SK-N-SH treated with all-trans-retinoic acid at 6 μM for 48 hours (cell line): ENCODE data around the gene EFCAB12.

Experiments
- ATAC-seq: fragments of 200-7000 bp; cut with Tn5 transposase; 3 replicates; pipeline ENCODE4 v1.9.1; 2020; ENCODE audit warnings: mild to moderate bottlenecking, moderate library complexity
- ARNTL ChIP-seq: fragments of 450-650 bp; formaldehyde crosslinking; IDR thresholded peaks from 2 replicates; pipeline ENCODE4 v1.5.0; 2020; ENCODE audit warnings: low read depth, mild to moderate bottlenecking, moderate library complexity, borderline replicate concordance
- BACH2 ChIP-seq: fragments of 250-450 bp; sonication (Bioruptor Pico); IDR thresholded peaks from 2 replicates; pipeline ENCODE4 v1.9.0; 2021; ENCODE audit warnings: mild to moderate bottlenecking, borderline replicate concordance
- CSDC2 ChIP-seq: fragments of 250-450 bp; sonication (Bioruptor Pico); IDR thresholded peaks from 2 replicates; pipeline ENCODE4 v1.5.0; 2020; ENCODE audit warnings: mild to moderate bottlenecking, moderate library complexity
- CSRNP3 ChIP-seq: fragments of 250-450 bp; sonication (Bioruptor Pico); IDR thresholded peaks from 2 replicates; pipeline ENCODE4 v1.5.1; 2021; ENCODE audit warnings: mild to moderate bottlenecking, moderate library complexity
- ESRRG ChIP-seq: fragments of 250-450 bp; sonication (Bioruptor Pico); IDR thresholded peaks from 2 replicates; pipeline ENCODE4 v1.6.1; 2021; ENCODE audit warnings: mild to moderate bottlenecking
- GLIS3 ChIP-seq: fragments of 250-450 bp; sonication (Bioruptor Pico); IDR thresholded peaks from 2 replicates; pipeline ENCODE4 v1.5.0; 2020; ENCODE audit warnings: mild to moderate bottlenecking, moderate library complexity
- ISL1 ChIP-seq: fragments of 250-450 bp; sonication (Bioruptor Pico); IDR thresholded peaks from 2 replicates; pipeline ENCODE4 v2.1.2; 2022; ENCODE audit warnings: mild to moderate bottlenecking, moderate library complexity
- OSR1 ChIP-seq: fragments of 250-450 bp; sonication (Bioruptor Pico); IDR thresholded peaks from 2 replicates; pipeline ENCODE4 v1.8.0; 2022; ENCODE audit warnings: moderate library complexity, mild to moderate bottlenecking, inconsistent platforms
- PPARA ChIP-seq: fragments of 250-450 bp; sonication (Bioruptor Pico); IDR thresholded peaks from 2 replicates; pipeline ENCODE4 v1.5.0; 2020; ENCODE audit warnings: mild to moderate bottlenecking, borderline replicate concordance
- SNAI2 ChIP-seq: fragments of 250-450 bp; sonication (Bioruptor Pico); IDR thresholded peaks from 2 replicates; pipeline ENCODE4 v1.5.0; 2020; ENCODE audit warnings: mild to moderate bottlenecking, moderate library complexity
- TCF4 ChIP-seq: fragments of 250-450 bp; sonication (Bioruptor Pico); IDR thresholded peaks from 2 replicates; pipeline ENCODE4 v1.8.0; 2021; ENCODE audit warnings: mild to moderate bottlenecking, moderate library complexity, borderline replicate concordance
- TOX ChIP-seq: fragments of 250-450 bp; sonication (Bioruptor Pico); IDR thresholded peaks from 2 replicates; pipeline ENCODE4 v1.8.0; 2021; ENCODE audit warnings: mild to moderate bottlenecking, moderate library complexity, borderline replicate concordance
- ZC3H10 ChIP-seq: fragments of 250-450 bp; sonication (Bioruptor Pico); IDR thresholded peaks from 2 replicates; pipeline ENCODE4 v1.5.1; 2021; ENCODE audit warnings: mild to moderate bottlenecking, moderate library complexity
- ZFP3 ChIP-seq: fragments of 250-450 bp; sonication (Bioruptor Pico); IDR thresholded peaks from 2 replicates; pipeline ENCODE4 v1.5.0; 2020; ENCODE audit warnings: mild to moderate bottlenecking, moderate library complexity
- ZNF565 ChIP-seq: fragments of 450-650 bp; formaldehyde crosslinking; conservative IDR thresholded peaks from 2 replicates; pipeline ENCODE4 v1.5.0; 2020; ENCODE audit warnings: low read depth, mild to moderate bottlenecking, moderate library complexity
- ZNF70 ChIP-seq: fragments of 450-650 bp; formaldehyde crosslinking; IDR thresholded peaks from 2 replicates; pipeline ENCODE4 v1.5.0; 2020; ENCODE audit warnings: mild to moderate bottlenecking, moderate library complexity
- TF ChIP-seq, protein P1 (sequence below): fragments of 250-450 bp; sonication (Bioruptor Pico); IDR thresholded peaks from 2 replicates; pipeline ENCODE4 v1.8.0; 2021; ENCODE audit warnings: low read depth, mild to moderate bottlenecking, moderate library complexity, borderline replicate concordance
- TF ChIP-seq, protein P2 (sequence below): fragments of 250-450 bp; sonication (Bioruptor Pico); IDR thresholded peaks from 2 replicates; pipeline ENCODE4 v1.5.0; 2020; ENCODE audit warnings: mild to moderate bottlenecking, moderate library complexity
- TF ChIP-seq, protein P3 (sequence below): fragments of 250-450 bp; sonication (Bioruptor Pico); IDR thresholded peaks from 2 replicates; pipeline ENCODE4 v1.5.1; 2020; ENCODE audit warnings: low read depth, mild to moderate bottlenecking, moderate library complexity

EFCAB12 gene

GRCh38 chr3:129439817-129440617 is 11.6 kb upstream of the EFCAB12 start, which contains the start of the genes IFT122 and MBD4:
IFT122 (plus strand) TSS chr3:129440224; CDS start chr3:129440331, 107 bp downstream.
MBD4 (minus strand) TSS chr3:129439948; CDS start chr3:129439833, 115 bp downstream.
- peak; percentile 92 for ATAC-seq
- TF ChIP-seq SNAI2 (CRISPR knock-in tag) = 0 out of 2 replicates have a peak, but pooled peaks have one; percentile 39
- TF ChIP-seq GLIS3 (CRISPR knock-in tag) = no peak
- TF ChIP-seq ZFP3 (CRISPR knock-in tag) = 0 out of 2 replicates have a peak, but pooled peaks have one; percentile 21

DNA sequence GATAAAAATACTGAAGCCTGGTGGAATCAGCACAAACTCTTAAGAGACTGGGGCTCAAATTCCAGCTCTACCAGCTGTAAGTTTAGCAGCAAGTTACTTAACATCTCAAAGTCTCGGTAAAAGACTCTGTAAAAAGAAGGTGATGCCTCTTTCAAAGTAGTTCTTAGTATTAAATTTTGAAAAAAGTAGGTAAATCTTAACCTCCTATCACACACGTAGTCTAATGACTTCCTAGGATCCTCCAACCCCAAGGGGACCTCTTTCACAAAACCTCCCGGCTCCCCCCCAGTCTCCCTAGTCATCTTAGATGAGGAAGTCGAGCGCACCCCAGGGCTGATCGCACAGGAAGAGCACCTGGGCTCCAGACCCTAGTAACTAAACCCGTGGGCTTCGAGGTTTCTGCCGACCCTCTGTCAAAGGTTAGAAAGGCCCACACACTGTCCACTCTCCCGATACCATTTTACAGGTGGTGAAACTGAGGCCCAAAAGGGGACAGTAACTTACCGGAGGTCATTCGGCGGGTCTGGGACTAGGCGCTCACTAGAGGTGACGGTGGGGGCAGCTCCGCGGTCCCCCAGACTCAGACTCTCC is 10.9 kb upstream of the EFCAB12 start:
- peak; percentile 2; the same call in 2 of the 3 replicates for ATAC-seq
- TF ChIP-seq ESRRG (CRISPR knock-in tag) (no peak), BACH2 (no peak), ZFP3 (CRISPR knock-in tag) (0 out of 2 replicates have a peak, but pooled peaks have one; percentile 14), ISL1 (CRISPR knock-in tag) (no peak), TOX (no peak), PPARA (CRISPR knock-in tag) (no peak)
- TF ChIP-seq, protein P1, sequence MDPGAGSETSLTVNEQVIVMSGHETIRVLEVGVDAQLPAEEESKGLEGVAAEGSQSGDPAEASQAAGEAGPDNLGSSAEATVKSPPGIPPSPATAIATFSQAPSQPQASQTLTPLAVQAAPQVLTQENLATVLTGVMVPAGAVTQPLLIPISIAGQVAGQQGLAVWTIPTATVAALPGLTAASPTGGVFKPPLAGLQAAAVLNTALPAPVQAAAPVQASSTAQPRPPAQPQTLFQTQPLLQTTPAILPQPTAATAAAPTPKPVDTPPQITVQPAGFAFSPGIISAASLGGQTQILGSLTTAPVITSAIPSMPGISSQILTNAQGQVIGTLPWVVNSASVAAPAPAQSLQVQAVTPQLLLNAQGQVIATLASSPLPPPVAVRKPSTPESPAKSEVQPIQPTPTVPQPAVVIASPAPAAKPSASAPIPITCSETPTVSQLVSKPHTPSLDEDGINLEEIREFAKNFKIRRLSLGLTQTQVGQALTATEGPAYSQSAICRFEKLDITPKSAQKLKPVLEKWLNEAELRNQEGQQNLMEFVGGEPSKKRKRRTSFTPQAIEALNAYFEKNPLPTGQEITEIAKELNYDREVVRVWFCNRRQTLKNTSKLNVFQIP = no peak
- TF ChIP-seq, protein P2, sequence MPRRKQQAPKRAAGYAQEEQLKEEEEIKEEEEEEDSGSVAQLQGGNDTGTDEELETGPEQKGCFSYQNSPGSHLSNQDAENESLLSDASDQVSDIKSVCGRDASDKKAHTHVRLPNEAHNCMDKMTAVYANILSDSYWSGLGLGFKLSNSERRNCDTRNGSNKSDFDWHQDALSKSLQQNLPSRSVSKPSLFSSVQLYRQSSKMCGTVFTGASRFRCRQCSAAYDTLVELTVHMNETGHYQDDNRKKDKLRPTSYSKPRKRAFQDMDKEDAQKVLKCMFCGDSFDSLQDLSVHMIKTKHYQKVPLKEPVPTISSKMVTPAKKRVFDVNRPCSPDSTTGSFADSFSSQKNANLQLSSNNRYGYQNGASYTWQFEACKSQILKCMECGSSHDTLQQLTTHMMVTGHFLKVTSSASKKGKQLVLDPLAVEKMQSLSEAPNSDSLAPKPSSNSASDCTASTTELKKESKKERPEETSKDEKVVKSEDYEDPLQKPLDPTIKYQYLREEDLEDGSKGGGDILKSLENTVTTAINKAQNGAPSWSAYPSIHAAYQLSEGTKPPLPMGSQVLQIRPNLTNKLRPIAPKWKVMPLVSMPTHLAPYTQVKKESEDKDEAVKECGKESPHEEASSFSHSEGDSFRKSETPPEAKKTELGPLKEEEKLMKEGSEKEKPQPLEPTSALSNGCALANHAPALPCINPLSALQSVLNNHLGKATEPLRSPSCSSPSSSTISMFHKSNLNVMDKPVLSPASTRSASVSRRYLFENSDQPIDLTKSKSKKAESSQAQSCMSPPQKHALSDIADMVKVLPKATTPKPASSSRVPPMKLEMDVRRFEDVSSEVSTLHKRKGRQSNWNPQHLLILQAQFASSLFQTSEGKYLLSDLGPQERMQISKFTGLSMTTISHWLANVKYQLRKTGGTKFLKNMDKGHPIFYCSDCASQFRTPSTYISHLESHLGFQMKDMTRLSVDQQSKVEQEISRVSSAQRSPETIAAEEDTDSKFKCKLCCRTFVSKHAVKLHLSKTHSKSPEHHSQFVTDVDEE (CRISPR knock-in tag) = 0 out of 2 replicates have a peak, but pooled peaks have one; percentile 17
- TF ChIP-seq, all 23 proteins: peak for 2

GRCh38 chr3:129435367-129435766 is 6.9 kb upstream of the EFCAB12 start:
- no peak for TF ChIP-seq ISL1 (CRISPR knock-in tag)
- TF ChIP-seq TCF4 (CRISPR knock-in tag) = no peak
- TF ChIP-seq ZC3H10 = no peak
- TF ChIP-seq, protein P2 (CRISPR knock-in tag) = no peak
- TF ChIP-seq CSDC2 = no peak
- TF ChIP-seq ZFP3 (CRISPR knock-in tag) = no peak
- TF ChIP-seq CSRNP3 (CRISPR knock-in tag) = no peak
- no peak for TF ChIP-seq GLIS3 (CRISPR knock-in tag)
- TF ChIP-seq, protein P3, sequence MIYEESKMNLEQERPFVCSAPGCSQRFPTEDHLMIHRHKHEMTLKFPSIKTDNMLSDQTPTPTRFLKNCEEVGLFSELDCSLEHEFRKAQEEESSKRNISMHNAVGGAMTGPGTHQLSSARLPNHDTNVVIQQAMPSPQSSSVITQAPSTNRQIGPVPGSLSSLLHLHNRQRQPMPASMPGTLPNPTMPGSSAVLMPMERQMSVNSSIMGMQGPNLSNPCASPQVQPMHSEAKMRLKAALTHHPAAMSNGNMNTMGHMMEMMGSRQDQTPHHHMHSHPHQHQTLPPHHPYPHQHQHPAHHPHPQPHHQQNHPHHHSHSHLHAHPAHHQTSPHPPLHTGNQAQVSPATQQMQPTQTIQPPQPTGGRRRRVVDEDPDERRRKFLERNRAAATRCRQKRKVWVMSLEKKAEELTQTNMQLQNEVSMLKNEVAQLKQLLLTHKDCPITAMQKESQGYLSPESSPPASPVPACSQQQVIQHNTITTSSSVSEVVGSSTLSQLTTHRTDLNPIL = no peak

DNA sequence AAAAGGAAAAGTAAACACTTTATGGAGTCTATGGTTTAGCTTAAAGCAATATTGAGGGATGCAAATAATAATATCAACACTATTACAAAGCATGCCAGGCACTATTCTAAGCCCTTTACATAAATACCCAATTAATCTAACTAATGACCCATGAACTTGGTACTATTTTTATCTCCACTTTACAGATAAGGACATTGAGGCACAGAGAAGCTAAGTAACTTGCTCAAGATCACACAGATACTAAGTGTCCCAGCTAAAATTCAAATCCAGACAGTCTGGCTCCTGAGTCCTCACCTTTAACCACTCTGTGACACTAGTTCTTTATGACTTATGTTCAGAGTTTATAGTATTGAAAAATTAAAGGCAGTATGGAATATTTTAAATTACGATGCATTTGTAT is 5.7 kb upstream of the EFCAB12 start:
- ATAC-seq = no peak
- TF ChIP-seq CSRNP3 (CRISPR knock-in tag) (no peak), TOX (no peak), ZNF565 (CRISPR knock-in tag) (no peak), OSR1 (CRISPR knock-in tag) (no peak), SNAI2 (CRISPR knock-in tag) (no peak), ZC3H10 (no peak), ZNF70 (CRISPR knock-in tag) (no peak), ARNTL (no peak), ISL1 (CRISPR knock-in tag) (no peak)
- TF ChIP-seq, protein P3 = no peak

More at GRCh38 chr3:129435367-129435766, 6.9 kb upstream of the EFCAB12 start:
- no peak for ATAC-seq
